Inferior parietal cortex (tissue), 1 donor: ENCODE results near the gene WNT9B.
"Not testable (repeated sequence)": the region's sequence is repeated elsewhere in the genome, so short reads cannot be mapped to it uniquely, and the experiment has no call there.

ENCODE experiments used
- DNase-seq: peaks from one replicate; pipeline ENCODE4 v3.0.0-alpha.2; 2016; ENCODE audit errors: extremely low spot score

Gene WNT9B

GRCh38 chr17:46910179-46910927 lies 59.0 kb downstream of the WNT9B start:
- DNase-seq = no peak

GRCh38 chr17:46911311-46911710 lies 59.9 kb downstream of the WNT9B start:
- no peak for DNase-seq

DNA sequence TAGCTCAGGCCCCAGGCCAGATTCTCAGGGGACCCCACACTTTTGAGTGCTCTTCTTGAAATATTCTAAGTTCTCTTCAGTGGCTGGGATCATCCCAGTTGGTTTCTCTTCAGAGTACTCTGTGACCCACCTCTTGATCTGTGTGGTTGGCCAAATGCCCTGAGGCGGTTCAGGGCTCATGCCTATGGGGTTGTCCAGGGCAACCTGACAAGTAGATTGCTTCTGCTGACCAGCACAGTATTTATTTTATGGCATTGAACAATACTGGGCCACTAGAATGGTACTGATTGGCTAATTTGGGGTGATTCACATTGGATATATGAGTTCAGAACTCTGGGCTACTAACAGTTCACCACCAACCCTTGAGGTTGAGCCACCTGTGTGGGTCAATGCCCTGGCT lies 64.2 kb downstream of the WNT9B start:
- no peak for DNase-seq

DNA sequence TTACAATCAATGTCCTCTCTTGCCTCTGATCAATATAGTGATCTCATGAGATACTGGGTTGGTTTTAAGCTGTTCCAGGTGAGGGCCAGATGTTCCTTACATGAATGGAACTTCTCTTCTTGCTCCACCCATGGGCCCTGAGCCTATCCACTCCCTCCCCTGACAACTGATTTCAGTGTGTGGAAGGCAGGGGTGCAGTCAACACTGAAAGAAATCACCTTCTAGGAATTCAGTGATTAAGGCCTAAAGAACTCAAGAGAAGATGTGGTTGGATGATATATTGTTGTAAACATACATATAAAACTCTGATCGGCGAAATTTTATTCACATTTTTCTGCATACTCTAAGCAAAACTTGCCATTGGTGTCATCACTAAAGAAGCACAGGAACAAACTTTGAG lies 64.8 kb downstream of the WNT9B start:
- no peak for DNase-seq

GRCh38 chr17:46916623-46917022 lies 65.2 kb downstream of the WNT9B start:
- DNase-seq = no peak

GRCh38 chr17:46917041-46917440 lies 65.7 kb downstream of the WNT9B start:
- DNase-seq = no peak

DNA sequence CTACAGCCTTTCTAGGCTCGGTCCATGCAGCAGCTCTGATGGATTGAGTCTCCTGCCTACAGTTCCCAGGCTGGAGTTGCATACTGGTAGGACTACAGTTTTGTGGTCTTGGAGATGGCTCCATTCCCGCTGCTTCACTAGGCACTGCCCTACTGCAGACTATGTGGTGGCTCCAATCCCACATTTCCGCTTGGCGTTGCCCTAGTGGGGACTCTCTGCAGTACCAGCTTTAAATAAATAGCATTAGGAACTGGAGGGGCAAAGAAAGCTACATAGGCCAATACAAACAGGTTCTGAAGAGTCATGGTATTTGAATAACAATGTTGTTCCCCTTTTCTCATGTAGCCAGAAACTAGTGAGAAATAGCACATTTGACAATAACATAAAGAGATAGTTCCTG lies 66.1 kb downstream of the WNT9B start:
- DNase-seq = no peak

DNA sequence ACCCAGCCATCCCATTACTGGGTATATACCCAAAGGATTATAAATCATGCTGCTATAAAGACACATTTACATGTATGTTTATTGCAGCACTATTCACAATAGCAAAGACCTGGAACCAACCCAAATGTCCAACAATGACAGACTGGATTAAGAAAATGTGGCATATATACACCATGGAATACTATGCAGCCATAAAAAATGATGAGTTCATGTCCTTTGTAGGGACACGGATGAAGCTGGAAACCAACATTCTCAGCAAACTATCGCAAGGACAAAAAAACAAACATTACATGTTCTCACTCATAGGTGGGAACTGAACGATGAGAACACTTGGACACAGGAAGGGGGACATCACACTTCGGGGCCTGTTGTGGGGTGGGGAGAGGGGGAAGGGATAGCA lies 70.6 kb downstream of the WNT9B start:
- DNase-seq = not testable (repeated sequence)

GRCh38 chr17:46922487-46922803 lies 71.1 kb downstream of the WNT9B start:
- DNase-seq = no peak

DNA sequence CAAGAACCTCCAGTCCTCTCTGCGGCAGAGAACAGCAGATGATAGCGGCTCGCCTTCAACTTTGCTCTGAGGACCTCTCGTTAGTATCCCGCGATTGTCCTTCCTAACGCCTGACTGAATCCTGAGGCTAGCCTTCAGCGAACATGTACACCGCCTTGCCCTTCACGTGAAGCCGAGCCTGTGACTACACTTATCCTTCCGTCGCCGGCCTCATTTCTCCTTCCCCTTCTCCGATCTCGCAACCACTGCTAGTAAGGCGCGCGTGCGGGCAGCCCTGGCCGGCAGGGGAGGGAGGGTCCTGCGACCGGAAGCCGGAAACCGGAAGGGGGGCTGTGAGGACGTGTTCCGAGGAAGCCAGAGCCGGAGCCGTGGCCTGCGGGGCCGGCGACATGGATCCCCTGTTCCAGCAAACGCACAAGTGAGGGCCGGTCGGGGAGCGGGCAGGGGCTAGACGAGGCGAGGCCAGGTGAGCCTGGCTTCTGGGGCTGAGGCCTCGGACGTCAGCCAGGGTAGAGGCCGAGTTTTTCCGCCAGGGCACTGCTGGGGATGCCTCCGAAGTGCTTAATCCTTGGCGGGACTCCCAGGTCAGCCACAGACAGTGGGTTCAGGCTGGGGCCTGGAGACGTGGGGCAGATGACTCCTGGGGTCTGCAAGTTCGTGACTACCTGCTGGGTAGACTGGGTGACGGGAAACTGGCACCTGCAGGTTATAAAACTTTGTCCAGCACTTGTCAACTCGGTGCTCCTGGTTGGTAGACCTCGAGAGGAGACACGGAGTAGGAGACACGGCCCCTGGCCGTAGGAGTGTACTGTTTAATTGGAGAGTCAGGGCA lies 71.6 kb downstream of the WNT9B start, which contains the start of gene GOSR2:
Gene GOSR2, plus strand, starts transcription at position 357 of the 832 bp plus-strand sequence. Its CDS starts 33 bp downstream, at position 390.
- peak; percentile 95 for DNase-seq

DNA sequence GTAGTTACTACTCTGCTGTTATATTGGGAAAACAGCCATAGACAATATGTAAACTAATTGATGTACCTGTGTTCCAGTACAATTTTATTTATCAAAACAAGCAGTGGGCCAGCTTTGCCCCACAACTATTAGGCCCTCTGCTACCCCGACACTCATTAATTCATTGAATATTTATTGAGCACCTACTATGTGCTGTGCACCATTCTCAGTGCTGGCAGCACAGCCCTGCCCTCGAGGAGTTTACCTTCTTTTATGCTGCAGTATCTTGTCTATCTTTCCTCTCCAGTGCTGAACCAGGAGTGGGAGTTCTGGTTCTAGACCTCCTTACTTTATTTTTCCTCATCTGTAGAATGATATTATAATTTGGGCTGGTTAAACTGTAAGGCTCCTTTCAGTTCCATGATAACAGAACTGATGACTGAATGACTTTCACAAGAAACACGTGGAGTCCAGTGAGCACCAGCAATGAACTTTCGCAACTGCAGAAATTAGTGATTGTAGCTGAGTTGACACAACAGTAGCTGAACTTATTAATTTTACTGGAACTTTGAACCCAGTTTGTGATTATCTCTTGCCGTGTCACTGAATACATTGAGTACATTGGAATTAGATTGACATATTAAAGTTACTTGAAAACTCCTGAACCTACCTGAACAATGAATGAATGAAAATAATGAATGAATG lies 73.9 kb downstream of the WNT9B start:
- no peak for DNase-seq

- no peak for DNase-seq
These were observed 77.3 kb downstream of the WNT9B start for GRCh38 chr17:46928467-46929261.

GRCh38 chr17:46929413-46929812 lies 78.0 kb downstream of the WNT9B start:
- DNase-seq = no peak

DNA sequence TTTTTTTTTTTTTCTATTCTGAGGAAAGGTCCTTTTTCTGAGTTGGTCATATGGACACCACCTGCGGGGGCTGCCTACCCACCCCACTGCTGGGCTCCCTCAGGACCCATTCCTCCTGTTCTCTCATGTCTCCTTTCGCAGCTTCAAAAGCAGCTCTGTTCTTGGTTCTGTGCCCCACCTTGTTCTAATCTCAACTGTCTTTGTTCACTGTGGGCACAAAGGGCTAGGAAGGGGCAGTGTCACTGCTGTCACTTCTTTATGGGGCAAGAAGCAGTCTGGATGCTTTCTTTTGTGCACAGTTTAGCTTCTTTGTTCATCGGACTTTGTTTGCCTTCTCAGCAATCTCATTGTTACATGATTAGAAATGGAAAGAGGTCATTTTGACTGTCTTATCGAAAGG lies 78.7 kb downstream of the WNT9B start:
- no peak for DNase-seq

DNA sequence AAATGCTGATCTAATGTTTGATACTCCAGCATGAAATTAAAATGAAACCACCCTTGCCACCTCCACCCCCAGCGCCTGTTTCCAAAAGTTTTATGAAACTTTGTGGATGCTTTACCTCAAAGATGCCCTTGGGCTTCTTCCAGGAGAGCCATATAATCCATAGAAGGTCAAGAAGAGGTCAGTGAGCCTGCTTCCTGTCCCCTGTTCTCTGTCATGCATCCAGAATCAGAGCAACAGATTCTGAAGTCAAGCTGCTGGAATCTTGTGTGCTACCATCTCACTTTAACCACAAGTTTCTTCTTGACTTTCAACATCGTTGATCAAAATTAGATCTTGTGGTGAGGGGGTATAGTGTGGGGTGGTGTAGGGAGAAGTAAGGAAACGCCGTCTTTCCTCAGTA lies 80.2 kb downstream of the WNT9B start:
- no peak for DNase-seq

DNA sequence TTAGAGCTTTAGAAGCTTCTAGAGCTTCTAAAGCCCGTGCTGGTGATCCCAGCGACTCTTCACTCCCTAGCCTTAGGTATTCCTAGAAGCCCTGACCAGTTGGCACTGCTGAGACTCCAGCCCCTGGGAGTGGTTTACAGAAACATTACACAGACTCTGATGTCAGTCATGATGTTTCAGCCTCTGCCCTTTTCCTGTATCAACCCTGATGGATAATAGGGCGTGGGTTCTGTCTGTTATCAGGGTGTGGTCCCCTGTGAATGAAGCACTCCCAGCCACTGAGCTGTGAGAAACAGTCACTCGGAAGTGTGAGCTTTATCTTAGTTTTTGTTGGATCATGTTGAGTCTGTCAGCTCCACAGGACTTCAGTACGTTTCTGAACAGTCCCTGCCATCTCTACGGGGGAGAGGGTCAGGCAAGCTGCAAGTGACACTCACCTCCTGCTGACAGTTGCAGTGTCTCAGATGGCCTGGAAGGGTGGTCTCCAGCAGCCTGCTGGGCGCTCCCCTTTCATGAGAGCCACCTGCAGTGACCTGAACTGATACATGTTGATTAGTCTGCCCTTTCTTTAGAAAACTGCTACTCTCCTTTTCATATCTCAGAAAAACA lies 84.4 kb downstream of the WNT9B start:
- DNase-seq = no peak
